ENCODE measurements around the gene ALDH3A1. TPM values are rescaled to one million over a fixed set of nuclear protein-coding genes. Genes with fewer than 3 reads are reported as not detected.

ALDH3A1 gene
- total and polyA plus RNA-seq, 2 donors (not counting 3 experiments of a cell fraction or from before 2014, with no cell fraction given), result 0.11 to 1.2 TPM

DNA sequence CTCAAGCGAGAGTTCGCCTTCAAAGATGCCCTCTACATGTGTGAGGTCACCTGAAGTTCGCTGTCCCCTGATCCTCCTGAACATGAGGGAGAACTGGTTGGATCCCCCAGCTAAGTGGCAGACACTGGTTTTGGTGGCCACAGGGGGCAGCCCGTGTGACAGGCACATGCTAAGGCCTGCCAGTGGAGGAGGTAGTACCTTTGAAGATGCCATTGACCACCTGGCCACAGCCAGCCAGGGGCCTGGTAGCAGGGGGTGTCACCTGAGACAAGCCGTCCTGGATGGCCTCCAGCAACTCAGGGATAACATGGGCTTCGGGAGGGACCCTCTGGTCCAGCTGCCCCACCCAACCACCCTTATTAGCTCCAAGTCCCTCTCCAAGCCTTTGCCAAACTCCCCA lies 7.3 kb upstream of the ALDH3A1 start:
- no peak for DNase-seq (ENCODE audit: low read depth, low spot score)
- Histone ChIP-seq H3K4me2 (ENCODE audit: insufficient read depth, low read length) (no peak overlapping the region), H3K9me1 (replicated peaks; ENCODE audit: control insufficient read depth, extremely low read depth, insufficient read depth, low read length) (no peaks in the 10 kb centered on the region), H3K9ac (replicated peaks; ENCODE audit: extremely low read depth, insufficient read depth, low read length) (no peak overlapping the region), H3K27me3 (ENCODE audit: control insufficient read depth in 2 of 2, insufficient read depth in 2 of 2, low read length in 2 of 2) (no peaks in the 10 kb centered on the region), H3K27ac (ENCODE audit: insufficient read depth, low read depth, low read length) (no peak overlapping the region), H3K4me1 (ENCODE audit: control insufficient read depth, extremely low read depth, insufficient read depth, low read length) (peaks cover 18% of the 10 kb centered on the region), H4K20me1 (replicated peaks; ENCODE audit: control insufficient read depth, extremely low read depth, insufficient read depth, low read length) (no peaks in the 10 kb centered on the region), H3K9me3 (replicated peaks; ENCODE audit: control insufficient read depth, insufficient read depth, low read length) (no peaks in the 10 kb centered on the region), H2AFZ (ENCODE audit: low read depth, low read length) (no peak overlapping the region), H3K36me3 (ENCODE audit: control insufficient read depth in 2 of 2, extremely low read depth in 1 of 2, insufficient read depth in 2 of 2, low read length in 2 of 2) (no peaks in the 10 kb centered on the region), H3K4me3 (replicated peaks in 1 of 3; ENCODE audit: insufficient read depth in 1 of 3, low read depth in 1 of 3, low read length in 3 of 3) (no peak overlapping the region), H3K79me2 (ENCODE audit: control insufficient read depth, insufficient read depth, low read length) (no peaks in the 10 kb centered on the region)
- BruUV-seq (replicated peaks), result no TSS peak
- intact Hi-C loops (cut with micrococcal nuclease), result no loop called here
- POLR2A ChIA-PET, result interaction anchor here (0.5 kb wide), 1 partner anchor 245 kb away, joined by 3 read pairs; no protein-coding TSS in a partner anchor
- no peak for TF ChIP-seq JUN (IDR thresholded peaks at IDR 0.05; ENCODE audit: borderline replicate concordance, insufficient read depth, insufficient read length, low read depth)
- TF ChIP-seq, protein P1, sequence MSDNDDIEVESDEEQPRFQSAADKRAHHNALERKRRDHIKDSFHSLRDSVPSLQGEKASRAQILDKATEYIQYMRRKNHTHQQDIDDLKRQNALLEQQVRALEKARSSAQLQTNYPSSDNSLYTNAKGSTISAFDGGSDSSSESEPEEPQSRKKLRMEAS (IDR thresholded peaks at IDR 0.05; ENCODE audit: insufficient read depth, insufficient read length), result no peak
- CTCF ChIA-PET, result interaction anchor here (0.6 to 4.9 kb wide), 4 partner anchors 9 to 239 kb away, joined by 4 to 30 read pairs (median 5); no protein-coding TSS in a partner anchor
- FAIRE-seq, result no peak
- dilution Hi-C loops (cut with MboI; ENCODE audit: extremely low pct_ligation_motif_present, low sequenced_read_pairs), result no loop called here

DNA sequence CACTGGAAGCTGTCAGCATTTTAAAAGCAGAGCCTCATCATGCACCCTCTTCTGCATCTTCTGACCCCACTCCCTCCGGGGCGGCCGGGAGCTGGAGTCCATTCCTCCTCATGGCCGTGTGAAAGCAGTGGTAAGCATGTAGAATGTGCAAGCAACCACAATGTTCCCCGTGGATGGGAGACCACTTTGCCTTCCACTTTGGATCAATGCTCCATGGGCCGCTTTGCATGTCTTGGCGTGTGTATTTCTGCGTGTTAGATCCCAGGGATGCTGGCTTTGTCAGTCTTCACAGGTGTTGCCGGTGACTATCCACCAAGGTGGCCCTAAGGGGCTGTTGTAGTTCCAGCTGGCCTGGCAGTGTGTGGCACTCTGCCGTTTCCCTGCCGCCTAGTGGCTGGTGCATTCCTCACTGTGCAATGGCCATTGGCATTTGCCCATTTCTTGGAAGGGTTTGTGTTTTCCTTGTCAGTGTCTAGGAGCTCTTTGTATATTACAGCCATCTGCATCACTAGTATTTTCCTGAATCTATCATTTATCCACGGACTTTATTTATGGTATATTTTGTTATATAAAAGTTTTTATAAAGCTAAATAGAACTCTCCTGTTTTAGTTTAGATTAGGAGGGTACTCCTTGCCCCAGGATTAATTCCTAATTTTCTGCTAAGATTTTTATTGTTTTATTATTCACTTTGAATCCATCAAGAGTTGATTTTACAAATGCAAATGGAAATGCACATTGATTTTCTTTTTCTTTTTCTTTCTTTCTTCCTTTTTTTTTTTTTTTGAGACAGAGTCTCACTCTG lies 5.8 kb upstream of the ALDH3A1 start:
- Histone ChIP-seq H3K27ac (ENCODE audit: insufficient read depth, low read depth, low read length) (peak overlapping the region; percentile 94), H3K27me3 (ENCODE audit: control insufficient read depth in 2 of 2, insufficient read depth in 2 of 2, low read length in 2 of 2) (no peaks in the 10 kb centered on the region), H3K9ac (replicated peaks; ENCODE audit: extremely low read depth, insufficient read depth, low read length) (peak overlapping the region; percentile 25), H3K4me2 (ENCODE audit: insufficient read depth, low read length) (no peak overlapping the region), H2AFZ (ENCODE audit: low read depth, low read length) (peak overlapping the region; percentile 43), H3K9me1 (replicated peaks; ENCODE audit: control insufficient read depth, extremely low read depth, insufficient read depth, low read length) (no peaks in the 10 kb centered on the region), H3K4me1 (ENCODE audit: control insufficient read depth, extremely low read depth, insufficient read depth, low read length) (peaks cover 18% of the 10 kb centered on the region), H3K9me3 (replicated peaks; ENCODE audit: control insufficient read depth, insufficient read depth, low read length) (no peaks in the 10 kb centered on the region), H3K4me3 (replicated peaks in 1 of 3; ENCODE audit: insufficient read depth in 1 of 3, low read depth in 1 of 3, low read length in 3 of 3) (no peak overlapping the region), H3K36me3 (ENCODE audit: control insufficient read depth in 2 of 2, extremely low read depth in 1 of 2, insufficient read depth in 2 of 2, low read length in 2 of 2) (no peaks in the 10 kb centered on the region), H3K79me2 (ENCODE audit: control insufficient read depth, insufficient read depth, low read length) (no peaks in the 10 kb centered on the region), H4K20me1 (replicated peaks; ENCODE audit: control insufficient read depth, extremely low read depth, insufficient read depth, low read length) (no peaks in the 10 kb centered on the region)
- FAIRE-seq (peak; percentile 24), DNase-seq (ENCODE audit: low read depth, low spot score) (no peak)
- TF ChIP-seq, protein P2, sequence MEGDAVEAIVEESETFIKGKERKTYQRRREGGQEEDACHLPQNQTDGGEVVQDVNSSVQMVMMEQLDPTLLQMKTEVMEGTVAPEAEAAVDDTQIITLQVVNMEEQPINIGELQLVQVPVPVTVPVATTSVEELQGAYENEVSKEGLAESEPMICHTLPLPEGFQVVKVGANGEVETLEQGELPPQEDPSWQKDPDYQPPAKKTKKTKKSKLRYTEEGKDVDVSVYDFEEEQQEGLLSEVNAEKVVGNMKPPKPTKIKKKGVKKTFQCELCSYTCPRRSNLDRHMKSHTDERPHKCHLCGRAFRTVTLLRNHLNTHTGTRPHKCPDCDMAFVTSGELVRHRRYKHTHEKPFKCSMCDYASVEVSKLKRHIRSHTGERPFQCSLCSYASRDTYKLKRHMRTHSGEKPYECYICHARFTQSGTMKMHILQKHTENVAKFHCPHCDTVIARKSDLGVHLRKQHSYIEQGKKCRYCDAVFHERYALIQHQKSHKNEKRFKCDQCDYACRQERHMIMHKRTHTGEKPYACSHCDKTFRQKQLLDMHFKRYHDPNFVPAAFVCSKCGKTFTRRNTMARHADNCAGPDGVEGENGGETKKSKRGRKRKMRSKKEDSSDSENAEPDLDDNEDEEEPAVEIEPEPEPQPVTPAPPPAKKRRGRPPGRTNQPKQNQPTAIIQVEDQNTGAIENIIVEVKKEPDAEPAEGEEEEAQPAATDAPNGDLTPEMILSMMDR (IDR thresholded peaks at IDR 0.05; ENCODE audit: extremely low read depth in 1 of 2, insufficient read depth in 1 of 2, low read depth in 1 of 2, low read length in 2 of 2), result peak; percentile 42 to 52
- TF ChIP-seq JUN (IDR thresholded peaks at IDR 0.05; ENCODE audit: borderline replicate concordance, insufficient read depth, insufficient read length, low read depth), result no peak
- ChIA-PET CTCF (interaction anchor here (0.7 to 8.4 kb wide), 8 partner anchors 8 to 391 kb away, joined by 3 to 72 read pairs (median 6); partner anchors contain the start of genes ALDH3A2 and B9D1), POLR2A (interaction anchor here (0.6 kb wide), 1 partner anchor 10 kb away, joined by 6 read pairs; no protein-coding TSS in a partner anchor)
- dilution Hi-C loops (cut with MboI; ENCODE audit: extremely low pct_ligation_motif_present, low sequenced_read_pairs), result no loop called here
- intact Hi-C loops (cut with micrococcal nuclease), result loop anchor here (2.0 kb wide), 1 partner anchor 105 kb away; the partner anchor contains the start of gene ALDH3A2
- no TSS peak for BruUV-seq (replicated peaks)

All from endothelial cell of umbilical vein (primary cell).